Cardiac fibroblast (primary cell): ENCODE measurements around the gene ATG5.

Experiments
- DNase-seq, 2 donors: peaks; one replicate each; pipeline versions ENCODE4 v3.0.0 to v3.0.0-alpha.2; 2010; ENCODE audit warnings: low read depth in 2 of 2
- H3K4me3 ChIP-seq, 2 donors: replicated peaks in 1 of 2; 1 replicate in 1 of 2; 2 replicates in 1 of 2; pipeline ENCODE4 v1.5.1; 2011; ENCODE audit warnings: low read depth in 2 of 2, low read length in 2 of 2, mild to moderate bottlenecking in 2 of 2, moderate library complexity in 1 of 2
- CTCF ChIP-seq: IDR thresholded peaks from one replicate; pipeline ENCODE4 v1.5.1; 2011; ENCODE audit warnings: low read depth, mild to moderate bottlenecking, low read length, inconsistent platforms

ATG5 gene

GRCh38 chr6:106185615-106186014, 139.9 kb downstream of the ATG5 start:
- DNase-seq: no peak
- H3K4me3 ChIP-seq: no peak overlapping the region
- no peak for TF ChIP-seq CTCF

GRCh38 chr6:106184629-106185028, 140.9 kb downstream of the ATG5 start:
- no peak for TF ChIP-seq CTCF
- peak in 1 of 2 donors; percentile 62 for DNase-seq
- no peak overlapping the region for H3K4me3 ChIP-seq

GRCh38 chr6:106183430-106183829, 142.1 kb downstream of the ATG5 start:
- no peak overlapping the region for H3K4me3 ChIP-seq
- DNase-seq: no peak

GRCh38 chr6:106182455-106182854, 143.1 kb downstream of the ATG5 start:
- no peak for DNase-seq
- no peak overlapping the region for H3K4me3 ChIP-seq
- TF ChIP-seq CTCF: no peak

More at GRCh38 chr6:106183430-106183829, 142.1 kb downstream of the ATG5 start:
- no peak for TF ChIP-seq CTCF

- TF ChIP-seq CTCF: no peak
- peak; percentile 44 to 87 for DNase-seq
- H3K4me3 ChIP-seq: no peak overlapping the region
Observed at GRCh38 chr6:106181664-106182418, 143.7 kb downstream of the ATG5 start.

- H3K4me3 ChIP-seq: no peak overlapping the region
- TF ChIP-seq CTCF: no peak
- DNase-seq: no peak
Observed at GRCh38 chr6:106180208-106180607, 145.4 kb downstream of the ATG5 start.

GRCh38 chr6:106178900-106179299, 146.7 kb downstream of the ATG5 start:
- no peak for TF ChIP-seq CTCF
- no peak for DNase-seq
- no peak overlapping the region for H3K4me3 ChIP-seq
